Neural progenitor cell (in vitro differentiated cells): ENCODE measurements around the gene REPS1. TPM values are rescaled to one million over a fixed set of nuclear protein-coding genes. Genes with fewer than 3 reads are reported as not detected.
A peak's percentile ranks its signal among the peaks of the same experiment; 100 is the strongest.

Experiments used
- DNase-seq: peaks from one replicate; pipeline ENCODE4 v3.0.0-alpha.2; 2016; ENCODE audit warnings: low spot score
- H2AFZ ChIP-seq: fragments of 200-600 bp; sonication (generic); replicated peaks from 2 replicates; pipeline ENCODE4 v1.6.1; 2016; ENCODE audit warnings: antibody characterized with exemption
- H3F3A ChIP-seq: fragments of 200-600 bp; sonication (generic); 2 replicates; pipeline ENCODE4 v1.6.1; 2016; ENCODE audit warnings: antibody characterized with exemption, low read depth
- H3K27ac ChIP-seq: fragments of 200-600 bp; sonication (generic); 2 replicates; pipeline ENCODE4 v1.5.1; 2016; ENCODE audit warnings: mild to moderate bottlenecking
- H3K27me3 ChIP-seq: fragments of 200-600 bp; sonication (generic); 2 replicates; pipeline ENCODE4 v1.6.1; 2016; ENCODE audit warnings: mild to moderate bottlenecking, moderate library complexity
- H3K36me3 ChIP-seq: fragments of 200-600 bp; sonication (generic); 2 replicates; pipeline ENCODE4 v1.5.1; 2016
- H3K4me1 ChIP-seq: fragments of 200-600 bp; sonication (generic); 2 replicates; pipeline ENCODE4 v1.6.1; 2016; ENCODE audit warnings: mixed run types
- H3K4me2 ChIP-seq: fragments of 200-600 bp; sonication (generic); 2 replicates; pipeline ENCODE4 v1.6.1; 2016
- H3K4me3 ChIP-seq: fragments of 200-600 bp; sonication (generic); 2 replicates; pipeline ENCODE4 v1.5.1; 2016
- H3K79me2 ChIP-seq: fragments of 200-600 bp; sonication (generic); 2 replicates; pipeline ENCODE4 v1.6.1; 2016; ENCODE audit warnings: low read depth
- H3K9ac ChIP-seq: fragments of 200-600 bp; sonication (generic); 2 replicates; pipeline ENCODE4 v1.6.1; 2016
- H3K9me3 ChIP-seq: fragments of 200-600 bp; sonication (generic); 2 replicates; pipeline ENCODE4 v1.5.1; 2016; ENCODE audit warnings: low read depth
- H4K20me1 ChIP-seq: fragments of 200-600 bp; sonication (generic); 2 replicates; pipeline ENCODE4 v1.6.1; 2016; ENCODE audit warnings: low read depth
- H3K27ac Mint-ChIP-seq: 3 replicates; pipeline ENCODE4 v1.8.0; 2021; ENCODE audit warnings: mixed read lengths
- H3K27me3 Mint-ChIP-seq: 2 replicates; pipeline ENCODE4 v1.8.0; 2022; ENCODE audit warnings: low read depth, mild to moderate bottlenecking, inconsistent platforms, moderate library complexity, mixed read lengths; ENCODE audit not compliant: insufficient read depth
- H3K36me3 Mint-ChIP-seq: 3 replicates; pipeline ENCODE4 v1.8.0; 2021; ENCODE audit warnings: mixed read lengths
- H3K4me1 Mint-ChIP-seq: 3 replicates; pipeline ENCODE4 v1.8.0; 2021; ENCODE audit warnings: mixed read lengths
- H3K4me3 Mint-ChIP-seq: 3 replicates; pipeline ENCODE4 v1.8.0; 2021; ENCODE audit warnings: mild to moderate bottlenecking, moderate library complexity, mixed read lengths
- H3K9me3 Mint-ChIP-seq: 3 replicates; pipeline ENCODE4 v1.8.0; 2020; ENCODE audit warnings: mixed read lengths
- CTCF ChIP-seq: fragments of 200-600 bp; sonication (generic); IDR thresholded peaks from 2 replicates; pipeline ENCODE4 v1.5.1; 2017; ENCODE audit warnings: antibody characterized with exemption, mild to moderate bottlenecking
- EZH2 ChIP-seq: fragments of 200-600 bp; sonication (generic); IDR thresholded peaks from 2 replicates; pipeline ENCODE4 v1.6.1; 2017; ENCODE audit warnings: antibody characterized with exemption, mild to moderate bottlenecking, moderate library complexity
- EZH2phosphoT487 ChIP-seq: fragments of 200-600 bp; sonication (generic); IDR thresholded peaks from 2 replicates; pipeline ENCODE4 v1.6.1; 2017; ENCODE audit warnings: antibody characterized with exemption
- total RNA-seq: library from RNA; depleted of rRNA; stranded (reverse); fragments of >200 nt; gene quantifications from 2 replicates; pipeline ENCODE4 v1.2.3, GENCODE V29; 2015; ENCODE audit warnings: low replicate concordance

Gene REPS1
- total RNA-seq, 1 donor from 2014 or later: 97.5 TPM

GRCh38 chr6:138948546-138949179 is 39.4 kb downstream of the REPS1 start:
- H3K27ac Mint-ChIP-seq: no peak overlapping the region
- peaks cover 87% of the 10 kb centered on the region for H3K79me2 ChIP-seq
- H3K4me3 ChIP-seq: no peak overlapping the region
- peaks cover 4% of the 10 kb centered on the region for H3K4me1 Mint-ChIP-seq
- peaks cover 6% of the 10 kb centered on the region for H3K4me1 ChIP-seq
- H3K9me3 Mint-ChIP-seq: no peaks in the 10 kb centered on the region
- no peak overlapping the region for H3K4me3 Mint-ChIP-seq
- peaks cover 6% of the 10 kb centered on the region for H3K36me3 ChIP-seq
- no peak overlapping the region for H3K9ac ChIP-seq
- no peak for TF ChIP-seq EZH2phosphoT487
- no peak for TF ChIP-seq CTCF
- TF ChIP-seq EZH2: no peak
- H2AFZ ChIP-seq: no peak overlapping the region
- peaks cover 60% of the 10 kb centered on the region for H4K20me1 ChIP-seq
- no peaks in the 10 kb centered on the region for H3K27me3 ChIP-seq
- H3K27ac ChIP-seq: no peak overlapping the region
- H3K9me3 ChIP-seq: no peaks in the 10 kb centered on the region
- no peak for DNase-seq
- peaks cover 12% of the 10 kb centered on the region for H3K36me3 Mint-ChIP-seq
- no peaks in the 10 kb centered on the region for H3F3A ChIP-seq
- no peaks in the 10 kb centered on the region for H3K27me3 Mint-ChIP-seq
- H3K4me2 ChIP-seq: no peak overlapping the region

GRCh38 chr6:138948004-138948403 is 40.0 kb downstream of the REPS1 start:
- H3K36me3 ChIP-seq: peaks cover 10% of the 10 kb centered on the region
- no peak for DNase-seq
- H2AFZ ChIP-seq: no peak overlapping the region
- no peak overlapping the region for H3K9ac ChIP-seq
- no peak overlapping the region for H3K4me3 ChIP-seq
- H3K4me1 ChIP-seq: peaks cover 7% of the 10 kb centered on the region
- H4K20me1 ChIP-seq: peaks cover 56% of the 10 kb centered on the region
- peaks cover 80% of the 10 kb centered on the region for H3K79me2 ChIP-seq
- no peak overlapping the region for H3K27ac ChIP-seq
- H3K27me3 Mint-ChIP-seq: no peaks in the 10 kb centered on the region
- H3K27me3 ChIP-seq: no peaks in the 10 kb centered on the region
- no peaks in the 10 kb centered on the region for H3K9me3 Mint-ChIP-seq
- H3K27ac Mint-ChIP-seq: no peak overlapping the region
- H3K4me1 Mint-ChIP-seq: peaks cover 5% of the 10 kb centered on the region
- H3K4me3 Mint-ChIP-seq: no peak overlapping the region
- H3K4me2 ChIP-seq: no peak overlapping the region
- TF ChIP-seq CTCF (no peak), EZH2 (no peak), EZH2phosphoT487 (no peak)
- peaks cover 15% of the 10 kb centered on the region for H3K36me3 Mint-ChIP-seq
- no peaks in the 10 kb centered on the region for H3F3A ChIP-seq
- no peaks in the 10 kb centered on the region for H3K9me3 ChIP-seq

GRCh38 chr6:138945354-138945753 is 42.7 kb downstream of the REPS1 start:
- no peak overlapping the region for H3K4me2 ChIP-seq
- peaks cover 30% of the 10 kb centered on the region for H4K20me1 ChIP-seq
- H3K36me3 ChIP-seq: peaks cover 15% of the 10 kb centered on the region
- Mint-ChIP-seq H3K4me1 (peaks cover 5% of the 10 kb centered on the region), H3K27me3 (no peaks in the 10 kb centered on the region), H3K36me3 (peaks cover 23% of the 10 kb centered on the region), H3K4me3 (no peak overlapping the region), H3K27ac (peak overlapping the region; percentile 77), H3K9me3 (no peaks in the 10 kb centered on the region)
- no peak for DNase-seq
- peak; percentile 36 for TF ChIP-seq CTCF
- TF ChIP-seq EZH2phosphoT487: no peak
- H3F3A ChIP-seq: no peaks in the 10 kb centered on the region
- H3K27ac ChIP-seq: no peak overlapping the region
- H3K4me1 ChIP-seq: peaks cover 7% of the 10 kb centered on the region
- H3K9ac ChIP-seq: no peak overlapping the region
- no peak overlapping the region for H3K4me3 ChIP-seq
- H2AFZ ChIP-seq: no peak overlapping the region
- H3K79me2 ChIP-seq: peaks cover 53% of the 10 kb centered on the region
- H3K9me3 ChIP-seq: no peaks in the 10 kb centered on the region
- no peaks in the 10 kb centered on the region for H3K27me3 ChIP-seq
